SK-N-SH (cell line): ENCODE data around the gene NFIX.

Source experiments
- CHD2 ChIP-seq: fragments of 150-350 bp; IDR thresholded peaks from 2 replicates; pipeline ENCODE4 v1.6.1; 2018; ENCODE audit warnings: low read length; ENCODE audit not compliant: partially characterized antibody
- EP300 ChIP-seq, 2 experiments: IDR thresholded peaks; 2 replicates each; pipeline versions ENCODE4 v1.4.0 to v1.6.1; 2012; ENCODE audit warnings: borderline replicate concordance in 1 of 2, low read depth in 1 of 2, low read length in 1 of 2
- JUND ChIP-seq: IDR thresholded peaks from 2 replicates; pipeline ENCODE4 v1.4.0; 2012
- POLR2AphosphoS5 ChIP-seq: IDR thresholded peaks from 2 replicates; pipeline ENCODE4 v1.6.1; 2012; ENCODE audit warnings: low read depth, low read length
- RCOR1 ChIP-seq: fragments of 150-350 bp; IDR thresholded peaks from 2 replicates; pipeline ENCODE4 v1.6.1; 2017; ENCODE audit warnings: antibody characterized with exemption, low read length
- SIN3A ChIP-seq: IDR thresholded peaks from 2 replicates; pipeline ENCODE4 v1.6.1; 2012; ENCODE audit warnings: low read depth, mild to moderate bottlenecking, low read length, moderate library complexity, borderline replicate concordance
- TF ChIP-seq, protein P1 (sequence below): IDR thresholded peaks from 2 replicates; pipeline ENCODE4 v1.6.1; 2012; ENCODE audit warnings: mild to moderate bottlenecking, low read depth, low read length, moderate library complexity
- TF ChIP-seq, protein P2 (sequence below): fragments of 200-600 bp; sonication (generic); IDR thresholded peaks from 2 replicates; pipeline ENCODE4 v1.6.1; 2017; ENCODE audit warnings: antibody characterized with exemption, mild to moderate bottlenecking, moderate library complexity
- TF ChIP-seq, protein P3 (sequence below): fragments of 150-350 bp; IDR thresholded peaks from 2 replicates; pipeline ENCODE4 v1.6.1; 2016; ENCODE audit warnings: mild to moderate bottlenecking, low read depth, low read length
- TF ChIP-seq, protein P4 (sequence below): IDR thresholded peaks from 2 replicates; pipeline ENCODE4 v1.4.0; 2012; ENCODE audit warnings: low read depth
- TF ChIP-seq, protein P5 (sequence below): IDR thresholded peaks from 2 replicates; pipeline ENCODE4; 2012

DNA sequence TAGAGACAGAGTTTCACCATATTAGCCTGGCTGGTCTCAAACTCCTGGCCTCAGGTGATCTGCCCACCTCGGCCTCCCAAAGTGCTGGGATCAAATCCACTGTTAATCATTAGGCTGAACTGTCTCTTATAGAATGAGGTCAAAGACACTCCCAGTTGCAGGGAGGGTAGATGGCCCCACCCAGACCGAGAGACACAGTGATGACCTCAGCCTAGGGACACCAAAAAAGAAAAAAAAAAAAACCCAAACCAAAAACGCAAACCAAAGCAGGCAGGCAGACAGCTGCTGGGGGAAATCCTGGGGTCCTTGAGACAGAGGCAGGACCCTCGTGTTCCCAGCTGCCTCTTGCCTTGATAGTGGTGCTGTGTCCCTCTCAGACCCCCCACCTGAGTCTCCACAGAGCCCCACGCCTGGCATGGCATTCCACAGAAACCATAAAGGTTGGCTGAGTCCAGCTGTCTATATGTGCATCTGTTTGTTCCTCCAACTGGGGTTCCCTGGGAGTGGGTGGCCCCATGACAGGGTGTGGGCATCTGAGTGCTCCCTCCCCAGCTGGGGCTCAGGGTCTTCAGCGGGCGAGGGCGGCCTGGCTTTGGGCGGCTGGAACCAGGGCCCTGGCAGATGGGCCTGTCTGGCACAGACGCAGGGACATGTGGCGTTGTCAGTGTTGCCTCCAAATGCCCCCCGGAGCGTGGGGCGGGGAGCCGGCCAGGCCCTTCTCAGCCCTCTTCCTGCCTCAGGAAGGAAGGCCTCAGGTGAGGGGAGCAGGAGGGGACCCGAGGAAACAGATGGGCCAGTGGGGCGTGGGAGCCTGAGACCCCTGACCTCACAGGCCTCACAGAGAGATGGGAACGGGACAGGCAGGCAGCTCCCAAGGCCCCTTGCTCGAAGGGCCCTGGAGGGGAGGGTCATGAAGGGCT is 20.7 kb upstream of the NFIX start:
- TF ChIP-seq POLR2AphosphoS5 (no peak), EP300 (IDR thresholded peaks at IDR 0.05; ENCODE audit: borderline replicate concordance in 1 of 2, low read depth in 1 of 2, low read length in 1 of 2) (peak in 1 of 2 experiments; percentile 84; a peak in 2 of 4 replicates), CHD2 (peak; percentile 35), RCOR1 (0 out of 2 replicates have a peak, but pooled peaks have one; percentile 33), SIN3A (no peak), JUND (no peak)
- TF ChIP-seq, protein P1, sequence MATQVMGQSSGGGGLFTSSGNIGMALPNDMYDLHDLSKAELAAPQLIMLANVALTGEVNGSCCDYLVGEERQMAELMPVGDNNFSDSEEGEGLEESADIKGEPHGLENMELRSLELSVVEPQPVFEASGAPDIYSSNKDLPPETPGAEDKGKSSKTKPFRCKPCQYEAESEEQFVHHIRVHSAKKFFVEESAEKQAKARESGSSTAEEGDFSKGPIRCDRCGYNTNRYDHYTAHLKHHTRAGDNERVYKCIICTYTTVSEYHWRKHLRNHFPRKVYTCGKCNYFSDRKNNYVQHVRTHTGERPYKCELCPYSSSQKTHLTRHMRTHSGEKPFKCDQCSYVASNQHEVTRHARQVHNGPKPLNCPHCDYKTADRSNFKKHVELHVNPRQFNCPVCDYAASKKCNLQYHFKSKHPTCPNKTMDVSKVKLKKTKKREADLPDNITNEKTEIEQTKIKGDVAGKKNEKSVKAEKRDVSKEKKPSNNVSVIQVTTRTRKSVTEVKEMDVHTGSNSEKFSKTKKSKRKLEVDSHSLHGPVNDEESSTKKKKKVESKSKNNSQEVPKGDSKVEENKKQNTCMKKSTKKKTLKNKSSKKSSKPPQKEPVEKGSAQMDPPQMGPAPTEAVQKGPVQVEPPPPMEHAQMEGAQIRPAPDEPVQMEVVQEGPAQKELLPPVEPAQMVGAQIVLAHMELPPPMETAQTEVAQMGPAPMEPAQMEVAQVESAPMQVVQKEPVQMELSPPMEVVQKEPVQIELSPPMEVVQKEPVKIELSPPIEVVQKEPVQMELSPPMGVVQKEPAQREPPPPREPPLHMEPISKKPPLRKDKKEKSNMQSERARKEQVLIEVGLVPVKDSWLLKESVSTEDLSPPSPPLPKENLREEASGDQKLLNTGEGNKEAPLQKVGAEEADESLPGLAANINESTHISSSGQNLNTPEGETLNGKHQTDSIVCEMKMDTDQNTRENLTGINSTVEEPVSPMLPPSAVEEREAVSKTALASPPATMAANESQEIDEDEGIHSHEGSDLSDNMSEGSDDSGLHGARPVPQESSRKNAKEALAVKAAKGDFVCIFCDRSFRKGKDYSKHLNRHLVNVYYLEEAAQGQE, result no peak
- TF ChIP-seq, protein P2, sequence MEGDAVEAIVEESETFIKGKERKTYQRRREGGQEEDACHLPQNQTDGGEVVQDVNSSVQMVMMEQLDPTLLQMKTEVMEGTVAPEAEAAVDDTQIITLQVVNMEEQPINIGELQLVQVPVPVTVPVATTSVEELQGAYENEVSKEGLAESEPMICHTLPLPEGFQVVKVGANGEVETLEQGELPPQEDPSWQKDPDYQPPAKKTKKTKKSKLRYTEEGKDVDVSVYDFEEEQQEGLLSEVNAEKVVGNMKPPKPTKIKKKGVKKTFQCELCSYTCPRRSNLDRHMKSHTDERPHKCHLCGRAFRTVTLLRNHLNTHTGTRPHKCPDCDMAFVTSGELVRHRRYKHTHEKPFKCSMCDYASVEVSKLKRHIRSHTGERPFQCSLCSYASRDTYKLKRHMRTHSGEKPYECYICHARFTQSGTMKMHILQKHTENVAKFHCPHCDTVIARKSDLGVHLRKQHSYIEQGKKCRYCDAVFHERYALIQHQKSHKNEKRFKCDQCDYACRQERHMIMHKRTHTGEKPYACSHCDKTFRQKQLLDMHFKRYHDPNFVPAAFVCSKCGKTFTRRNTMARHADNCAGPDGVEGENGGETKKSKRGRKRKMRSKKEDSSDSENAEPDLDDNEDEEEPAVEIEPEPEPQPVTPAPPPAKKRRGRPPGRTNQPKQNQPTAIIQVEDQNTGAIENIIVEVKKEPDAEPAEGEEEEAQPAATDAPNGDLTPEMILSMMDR, result no peak
- TF ChIP-seq, protein P3, sequence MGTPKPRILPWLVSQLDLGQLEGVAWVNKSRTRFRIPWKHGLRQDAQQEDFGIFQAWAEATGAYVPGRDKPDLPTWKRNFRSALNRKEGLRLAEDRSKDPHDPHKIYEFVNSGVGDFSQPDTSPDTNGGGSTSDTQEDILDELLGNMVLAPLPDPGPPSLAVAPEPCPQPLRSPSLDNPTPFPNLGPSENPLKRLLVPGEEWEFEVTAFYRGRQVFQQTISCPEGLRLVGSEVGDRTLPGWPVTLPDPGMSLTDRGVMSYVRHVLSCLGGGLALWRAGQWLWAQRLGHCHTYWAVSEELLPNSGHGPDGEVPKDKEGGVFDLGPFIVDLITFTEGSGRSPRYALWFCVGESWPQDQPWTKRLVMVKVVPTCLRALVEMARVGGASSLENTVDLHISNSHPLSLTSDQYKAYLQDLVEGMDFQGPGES, result no peak
- TF ChIP-seq, protein P4, sequence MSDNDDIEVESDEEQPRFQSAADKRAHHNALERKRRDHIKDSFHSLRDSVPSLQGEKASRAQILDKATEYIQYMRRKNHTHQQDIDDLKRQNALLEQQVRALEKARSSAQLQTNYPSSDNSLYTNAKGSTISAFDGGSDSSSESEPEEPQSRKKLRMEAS, result no peak
- TF ChIP-seq, protein P5, sequence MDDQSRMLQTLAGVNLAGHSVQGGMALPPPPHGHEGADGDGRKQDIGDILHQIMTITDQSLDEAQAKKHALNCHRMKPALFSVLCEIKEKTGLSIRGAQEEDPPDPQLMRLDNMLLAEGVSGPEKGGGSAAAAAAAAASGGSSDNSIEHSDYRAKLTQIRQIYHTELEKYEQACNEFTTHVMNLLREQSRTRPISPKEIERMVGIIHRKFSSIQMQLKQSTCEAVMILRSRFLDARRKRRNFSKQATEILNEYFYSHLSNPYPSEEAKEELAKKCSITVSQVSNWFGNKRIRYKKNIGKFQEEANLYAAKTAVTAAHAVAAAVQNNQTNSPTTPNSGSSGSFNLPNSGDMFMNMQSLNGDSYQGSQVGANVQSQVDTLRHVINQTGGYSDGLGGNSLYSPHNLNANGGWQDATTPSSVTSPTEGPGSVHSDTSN, result no peak
